Stimulated activated CD4-positive, alpha-beta T cell treated with anti-CD3 and anti-CD28 coated beads, Interleukin-15, amount 100 ng/mL, for 1 hour (primary cell): ENCODE measurements around the gene MKS1.

ENCODE experiments used
- DNase-seq, 2 donors: peaks; one replicate each; pipeline ENCODE4 v3.0.0-alpha.2; 2020; ENCODE audit warnings: low read depth in 1 of 2, low spot score in 1 of 2

The MKS1 gene

DNA sequence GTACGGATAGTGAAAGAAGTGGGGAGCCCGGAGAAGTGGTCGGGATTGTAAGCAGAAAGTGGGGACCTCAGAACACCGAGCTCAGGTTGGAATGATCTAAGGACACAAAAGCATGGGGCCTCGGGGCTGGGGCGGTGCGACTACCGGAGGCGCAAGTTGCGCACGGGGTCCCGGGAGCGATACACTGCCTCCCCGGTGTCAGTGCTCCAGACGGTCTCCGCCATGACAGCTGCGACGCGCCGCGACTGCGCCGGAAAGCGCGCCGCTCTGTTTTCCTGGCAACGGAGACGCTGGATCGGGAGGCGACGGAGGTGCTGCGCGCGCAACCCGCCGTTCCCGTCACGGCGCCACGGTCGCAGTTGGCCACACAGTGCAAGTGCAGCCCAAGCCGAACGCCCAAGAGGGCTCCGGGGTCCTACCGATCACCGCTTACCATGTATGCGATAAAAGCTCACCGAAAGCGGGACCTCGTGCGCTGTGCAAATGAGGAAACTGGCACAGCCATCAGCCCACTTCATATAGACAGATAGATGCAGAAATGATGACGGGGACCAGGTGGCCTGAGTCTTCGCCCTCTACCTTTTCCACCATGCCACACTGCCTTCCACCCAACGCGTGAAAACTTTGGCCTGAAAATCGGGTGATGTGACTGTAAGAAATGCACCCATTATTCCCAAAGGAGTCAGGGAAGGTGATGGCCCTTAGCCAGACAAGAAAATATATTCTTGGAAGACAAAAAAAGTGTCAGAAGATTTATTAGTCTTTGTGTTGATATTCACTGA is at the start of gene MKS1:
TSS of gene MKS1 (minus strand) at position 249 of the 782 bp plus-strand sequence. CDS start at position 224, 25 bp downstream.
- peak; percentile 92 to 93 for DNase-seq

GRCh38 chr17:58268326-58268725 is 49.3 kb upstream of the MKS1 start:
- DNase-seq = no peak

- no peak for DNase-seq
Measured at GRCh38 chr17:58267347-58268324, 48.6 kb upstream of the MKS1 start.

DNA sequence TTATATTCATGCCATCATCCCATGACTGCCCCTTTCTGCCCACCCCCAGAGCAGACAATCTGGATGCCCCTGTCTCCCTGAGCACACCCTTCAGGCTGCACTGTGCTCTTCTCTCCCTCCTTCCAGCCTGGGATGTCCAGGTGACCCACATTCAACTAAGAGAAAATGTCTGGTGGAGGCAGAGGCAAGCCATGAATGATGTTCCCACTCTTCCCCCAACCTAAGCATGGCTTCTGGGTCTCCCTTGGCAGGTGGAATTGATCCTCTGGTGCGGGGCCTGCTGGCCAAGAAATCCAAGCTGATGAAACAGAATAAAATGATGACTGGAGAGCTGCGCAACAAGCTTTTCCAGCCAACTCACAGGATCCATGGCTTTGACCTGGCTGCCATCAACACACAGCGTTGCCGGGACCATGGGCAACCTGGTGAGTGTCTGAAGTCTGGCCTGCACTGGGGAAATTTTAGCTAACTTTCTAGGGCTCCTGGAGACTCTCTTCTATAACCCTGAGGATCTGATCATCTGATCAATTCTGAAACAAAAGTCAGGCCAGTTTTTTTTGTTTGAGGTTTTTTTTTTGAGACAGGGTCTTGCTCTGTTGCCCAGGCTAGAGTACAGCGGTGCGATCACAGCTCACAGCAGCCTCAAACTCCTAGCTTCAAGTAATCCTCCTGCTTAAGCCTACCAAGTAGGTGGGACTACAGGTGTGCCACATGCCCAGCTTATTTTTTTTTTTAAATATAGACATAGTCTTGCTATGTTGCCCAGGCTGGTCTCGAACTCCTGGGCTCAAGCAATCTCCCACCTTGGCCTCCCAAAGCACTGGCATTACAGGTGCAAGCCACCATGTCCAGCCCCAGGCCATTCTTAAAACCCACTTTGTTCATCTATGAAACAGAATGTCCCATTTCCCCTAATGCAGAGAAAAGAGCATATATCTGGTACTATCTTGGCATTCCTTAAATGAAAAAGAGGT is 47.1 kb upstream of the MKS1 start:
- no peak for DNase-seq

DNA sequence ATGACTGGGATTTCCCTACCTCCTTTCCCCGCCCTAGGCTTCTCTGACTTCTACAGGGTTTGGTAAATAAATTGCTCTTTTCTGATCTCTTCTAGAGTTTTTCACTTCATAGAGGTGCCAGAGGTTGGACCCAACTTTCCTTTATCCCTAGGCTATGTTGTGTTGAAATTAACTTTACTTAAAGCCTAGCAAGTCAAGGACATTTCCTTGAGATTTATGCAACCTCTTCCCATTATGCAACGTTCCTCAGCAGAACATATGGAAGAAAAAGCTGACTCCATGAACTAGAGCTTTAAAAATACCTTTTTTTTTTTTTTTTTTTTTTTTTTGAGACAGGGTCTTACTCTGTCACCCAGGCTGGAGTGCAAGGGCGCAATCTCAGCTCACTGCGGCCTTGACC is 46.2 kb upstream of the MKS1 start:
- DNase-seq = no peak

DNA sequence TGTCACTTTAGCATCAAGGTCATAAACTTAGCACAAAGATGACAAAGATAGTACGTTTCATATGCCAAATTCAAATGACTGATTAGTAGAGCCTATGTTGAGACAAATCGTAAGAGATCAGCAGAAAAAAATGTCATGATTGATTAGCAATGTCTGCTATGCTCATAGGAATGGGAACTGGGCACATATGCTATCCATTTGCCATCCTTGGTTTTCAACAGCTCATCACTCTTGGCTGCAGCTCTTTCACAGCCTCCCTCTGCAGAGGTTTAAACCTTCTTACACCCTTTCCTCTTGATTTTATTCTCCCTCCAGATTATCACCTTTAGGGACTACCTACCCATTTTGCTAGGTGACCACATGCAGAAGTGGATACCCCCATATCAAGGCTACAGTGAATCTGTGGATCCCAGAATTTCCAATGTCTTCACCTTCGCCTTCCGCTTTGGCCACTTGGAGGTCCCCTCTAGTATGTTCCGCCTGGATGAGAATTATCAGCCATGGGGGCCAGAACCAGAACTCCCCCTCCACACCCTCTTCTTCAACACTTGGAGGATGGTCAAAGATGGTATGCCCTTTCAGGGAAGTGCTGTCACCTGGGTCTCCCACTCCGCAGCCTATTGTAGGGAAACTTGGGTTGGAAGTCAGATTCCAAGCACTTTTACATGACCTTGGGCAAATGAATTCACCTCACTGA is 45.5 kb upstream of the MKS1 start:
- DNase-seq = no peak

GRCh38 chr17:58263773-58264172 is 44.7 kb upstream of the MKS1 start:
- DNase-seq = no peak

DNA sequence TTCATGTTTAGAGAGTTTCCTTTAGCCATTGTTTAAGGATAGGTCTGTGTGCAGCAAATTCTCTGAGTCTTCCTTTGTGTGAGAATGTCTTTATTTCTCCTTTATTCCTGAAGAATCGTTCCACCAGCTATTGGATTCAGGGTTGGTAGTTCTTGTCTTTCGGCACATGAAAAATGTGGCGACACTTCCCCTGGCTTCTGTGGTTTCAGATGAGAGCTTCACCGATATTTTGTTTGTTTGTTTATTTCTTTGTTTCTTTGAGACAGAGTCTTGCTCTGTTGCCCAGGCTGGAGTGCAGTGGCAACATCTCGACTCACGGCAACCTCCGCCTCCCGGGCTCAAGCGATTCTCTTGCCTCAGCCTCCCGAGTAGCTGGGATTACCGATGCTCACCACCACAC is 43.1 kb upstream of the MKS1 start:
- no peak for DNase-seq

- DNase-seq = no peak
Measured at GRCh38 chr17:58254803-58255202, 35.7 kb upstream of the MKS1 start.

DNA sequence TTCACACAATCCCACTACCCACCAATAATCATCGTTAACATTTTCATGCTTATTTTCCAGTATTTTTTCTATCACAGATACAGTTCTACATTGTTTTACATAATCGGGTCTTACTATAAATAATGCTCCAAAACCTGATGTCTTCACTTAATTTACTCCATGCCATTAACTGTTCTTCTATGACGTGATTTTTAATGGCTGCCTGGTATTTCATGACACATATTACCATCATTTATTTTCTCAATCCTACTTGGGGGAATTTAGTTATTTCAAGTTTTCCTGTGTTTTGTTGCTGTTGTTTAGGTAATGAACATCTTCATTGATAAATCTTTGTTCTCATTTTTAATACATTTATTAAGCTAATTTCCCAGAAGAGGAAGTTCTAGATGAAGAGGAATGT is 34.0 kb upstream of the MKS1 start:
- DNase-seq = no peak

DNA sequence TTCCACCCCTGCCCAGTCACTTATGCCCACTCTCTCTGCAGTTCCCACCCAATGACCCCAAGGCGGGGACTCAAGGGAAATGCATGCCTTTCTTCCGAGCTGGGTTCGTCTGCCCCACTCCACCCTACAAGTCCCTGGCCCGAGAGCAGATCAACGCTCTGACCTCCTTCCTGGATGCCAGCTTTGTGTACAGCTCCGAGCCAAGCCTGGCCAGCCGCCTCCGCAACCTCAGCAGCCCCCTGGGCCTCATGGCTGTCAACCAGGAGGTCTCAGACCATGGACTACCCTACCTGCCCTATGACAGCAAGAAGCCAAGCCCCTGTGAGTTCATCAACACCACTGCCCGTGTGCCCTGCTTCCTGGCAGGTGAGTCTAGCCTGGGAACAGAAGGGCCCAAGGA is 33.1 kb upstream of the MKS1 start:
- no peak for DNase-seq

DNA sequence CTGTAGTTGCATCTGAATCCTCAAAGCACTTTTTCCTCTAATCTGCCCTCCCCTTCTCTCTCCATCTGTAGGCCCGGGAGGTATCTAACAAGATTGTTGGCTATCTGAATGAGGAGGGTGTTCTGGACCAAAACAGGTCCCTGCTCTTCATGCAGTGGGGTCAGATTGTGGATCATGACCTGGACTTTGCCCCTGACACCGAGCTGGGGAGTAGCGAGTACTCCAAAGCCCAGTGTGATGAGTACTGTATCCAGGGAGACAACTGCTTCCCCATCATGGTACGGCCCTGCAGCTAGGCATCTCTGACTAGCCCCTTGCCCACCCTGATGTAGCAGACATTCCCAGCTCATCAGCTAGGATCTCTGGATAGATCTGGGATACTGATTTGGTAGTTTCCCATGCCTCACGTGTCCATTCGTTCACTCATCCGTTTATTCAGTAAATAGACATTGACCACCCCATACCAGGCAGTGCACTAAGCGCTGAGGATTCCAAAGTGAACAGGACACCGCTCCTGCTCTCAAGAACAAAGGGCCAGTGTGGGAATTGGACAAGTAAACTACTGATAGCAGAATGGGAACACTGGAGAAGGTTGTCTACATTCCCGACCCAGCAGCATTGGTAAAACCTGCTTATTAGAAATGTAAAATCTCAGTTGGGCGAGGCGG is 31.4 kb upstream of the MKS1 start:
- no peak for DNase-seq

DNA sequence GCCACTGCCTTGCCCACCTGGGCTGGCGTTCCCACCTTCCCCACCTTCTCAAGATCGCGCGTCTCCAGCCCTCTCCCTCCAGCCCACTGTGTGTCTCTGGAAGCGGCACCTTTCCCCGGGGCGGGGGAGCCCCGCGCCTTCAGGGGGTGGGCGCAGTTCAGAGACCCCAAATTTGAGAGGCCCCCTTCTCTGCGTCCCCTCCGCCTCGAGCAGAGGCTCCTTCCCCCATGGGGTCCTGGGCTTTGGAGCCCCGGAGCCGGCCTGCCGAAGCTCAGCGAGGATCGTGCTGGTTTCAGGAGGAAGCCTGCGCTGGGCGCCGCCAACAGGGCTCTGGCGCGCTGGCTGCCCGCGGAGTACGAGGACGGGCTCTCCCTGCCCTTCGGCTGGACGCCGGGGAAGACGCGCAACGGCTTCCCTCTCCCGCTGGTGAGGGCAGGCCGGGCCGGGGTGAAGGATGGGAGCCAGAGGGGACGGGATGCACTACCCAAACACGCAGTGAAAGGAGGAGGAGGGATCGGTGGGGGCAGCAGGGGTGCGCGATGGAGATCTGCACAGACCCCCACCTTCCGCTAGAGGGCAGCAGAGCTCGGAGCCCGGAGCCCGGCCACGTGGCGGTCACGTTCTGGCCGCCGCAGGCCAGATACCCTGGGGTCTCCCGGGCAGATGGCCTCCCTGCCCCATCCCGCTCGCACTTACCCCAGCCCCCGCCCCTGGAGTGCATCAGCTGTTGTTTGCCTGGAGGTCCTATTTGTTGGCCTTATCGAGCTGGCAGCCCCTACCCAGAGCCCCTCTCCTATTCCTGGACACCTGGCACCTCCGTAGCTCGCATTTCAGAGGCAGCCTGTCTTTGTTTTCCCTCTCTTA is 30.4 kb upstream of the MKS1 start:
- peak; percentile 57 to 68 for DNase-seq

- no peak for DNase-seq
Measured at GRCh38 chr17:58248955-58249269, 29.9 kb upstream of the MKS1 start.

- no peak for DNase-seq
Measured at GRCh38 chr17:58247511-58248363, 28.7 kb upstream of the MKS1 start.

DNA sequence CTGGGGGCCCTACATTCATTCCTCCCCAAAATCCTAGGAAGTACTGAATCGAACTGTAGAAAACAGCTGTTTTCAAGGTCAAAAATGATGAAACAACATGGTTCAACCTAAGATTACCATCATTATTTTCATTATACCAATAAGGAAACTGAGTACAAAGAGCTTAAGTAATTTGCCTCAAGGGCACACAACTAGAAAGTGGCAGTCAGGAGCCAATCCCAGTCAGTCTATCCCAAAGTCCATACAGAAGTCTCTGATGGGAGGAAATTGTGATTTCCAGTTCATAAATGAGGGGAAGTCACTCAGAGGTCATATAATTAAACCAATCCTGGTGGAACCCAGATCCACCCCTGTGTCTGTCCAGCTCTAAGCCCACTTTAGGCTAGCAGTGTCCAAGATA is 27.7 kb upstream of the MKS1 start:
- DNase-seq = no peak

GRCh38 chr17:58246104-58246740 is 27.2 kb upstream of the MKS1 start:
- DNase-seq = no peak
